PFSK-1 (cell line): Measurements from ENCODE around the gene VPS16.

ENCODE experiments used
- FOXP2 ChIP-seq: optimal IDR thresholded peaks from 2 replicates; pipeline ENCODE3; 2011; ENCODE audit warnings: borderline replicate concordance, control low read depth, inconsistent platforms; ENCODE audit not compliant: insufficient read depth; ENCODE audit errors: extremely low read length, extremely low read depth
- POLR2AphosphoS5 ChIP-seq: IDR thresholded peaks from 2 replicates; pipeline ENCODE4 v1.6.1; 2012; ENCODE audit warnings: low read depth, mild to moderate bottlenecking, control low read depth, low read length, moderate library complexity
- REST ChIP-seq, 2 experiments: IDR thresholded peaks; 2 replicates each; pipeline versions ENCODE4 v1.6.1 to v1.8.0; 2011 to 2012; ENCODE audit warnings: low read depth in 2 of 2, low read length in 2 of 2, control low read depth in 1 of 2, inconsistent platforms in 1 of 2, mild to moderate bottlenecking in 1 of 2, moderate library complexity in 1 of 2; ENCODE audit not compliant: insufficient read depth in 1 of 2
- SIN3A ChIP-seq: IDR thresholded peaks from 2 replicates; pipeline ENCODE4 v1.6.1; 2012; ENCODE audit warnings: mild to moderate bottlenecking, low read length, moderate library complexity, borderline replicate concordance; ENCODE audit not compliant: insufficient read depth
- TAF1 ChIP-seq: IDR thresholded peaks from 2 replicates; pipeline ENCODE4 v1.6.1; 2012; ENCODE audit warnings: low read length, control low read depth, borderline replicate concordance; ENCODE audit not compliant: insufficient read depth

- no peak for TF ChIP-seq REST (IDR thresholded peaks at IDR 0.05; ENCODE audit: insufficient read depth in 1 of 2, low read depth in 2 of 2, low read length in 2 of 2)
- TF ChIP-seq TAF1, result no peak
- no peak for TF ChIP-seq POLR2AphosphoS5
- TF ChIP-seq SIN3A, result no peak
- TF ChIP-seq FOXP2, result no peak
Measured at GRCh38 chr20:2902818-2903217, 62.3 kb downstream of the VPS16 start.
